ENCODE measurements around the gene TECTA.

TECTA gene

GRCh38 chr11:121067962-121068647 lies 32.9 kb upstream of the TECTA start:
- H2BK120ac ChIP-seq (ENCODE audit: low read depth, low read length): no peak overlapping the region
- H4K91ac ChIP-seq (ENCODE audit: low read length): no peak overlapping the region
- no peak overlapping the region for H3K23ac ChIP-seq (ENCODE audit: low read length in 2 of 2)
- H3K4me1 ChIP-seq (ENCODE audit: control insufficient read depth, insufficient read depth, low read depth, low read length): no peaks in the 10 kb centered on the region
- H3K9me3 ChIP-seq (ENCODE audit: control insufficient read depth, low read length): no peaks in the 10 kb centered on the region
- peaks cover 6 to 81% of the 10 kb centered on the region in 2 experiments for H3K36me3 ChIP-seq (ENCODE audit: control insufficient read depth in 1 of 2, insufficient read depth in 2 of 2, low read depth in 1 of 2, low read length in 2 of 2)
- H3K9ac ChIP-seq (ENCODE audit: low read length): no peak overlapping the region
- H3K27ac ChIP-seq (ENCODE audit: low read length, poor library complexity, severe bottlenecking): no peak overlapping the region
- no peak overlapping the region for H3K4me3 ChIP-seq (ENCODE audit: insufficient read depth in 1 of 2, low read depth in 1 of 2, low read length in 2 of 2)
- H2BK15ac ChIP-seq (ENCODE audit: low read depth, poor library complexity, severe bottlenecking): no peak overlapping the region
- no peak overlapping the region for H2AFZ ChIP-seq (ENCODE audit: low read depth, low read length)
- H3K27me3 ChIP-seq (ENCODE audit: control insufficient read depth in 1 of 2, insufficient read depth in 1 of 2, low read length in 2 of 2): no peaks in the 10 kb centered on the region
- H2AK5ac ChIP-seq (ENCODE audit: low read length, severe bottlenecking): no peak overlapping the region
- no peak overlapping the region for H3K14ac ChIP-seq (ENCODE audit: low read length in 2 of 2)
- H3K79me1 ChIP-seq (replicated peaks; ENCODE audit: low read length, poor library complexity, severe bottlenecking): no peaks in the 10 kb centered on the region
- DNase-seq: no peak
- H3K18ac ChIP-seq (ENCODE audit: low read depth in 1 of 2, low read length in 2 of 2): no peak overlapping the region
- H3K4ac ChIP-seq (ENCODE audit: low read depth in 1 of 2, low read length in 2 of 2): peak overlapping the region in 1 of 2 experiments; percentile 30
- no peak overlapping the region for H4K8ac ChIP-seq (ENCODE audit: low read length)
- WGBS: 89% methylated on average over 6 of the region's 6 CpGs
- H2BK5ac ChIP-seq (ENCODE audit: low read depth, low read length, poor library complexity, severe bottlenecking): no peak overlapping the region
- no peak overlapping the region for H3K4me2 ChIP-seq (ENCODE audit: low read length, poor library complexity, severe bottlenecking)
- H2BK12ac ChIP-seq (ENCODE audit: low read length in 2 of 2): no peak overlapping the region

- Histone ChIP-seq H3K79me1 (replicated peaks; ENCODE audit: low read length, poor library complexity, severe bottlenecking) (no peaks in the 10 kb centered on the region), H2BK120ac (ENCODE audit: low read depth, low read length) (no peak overlapping the region), H3K18ac (ENCODE audit: low read depth in 1 of 2, low read length in 2 of 2) (no peak overlapping the region), H3K9me3 (ENCODE audit: control insufficient read depth, low read length) (no peaks in the 10 kb centered on the region), H2AK5ac (ENCODE audit: low read length, severe bottlenecking) (no peak overlapping the region), H3K23ac (ENCODE audit: low read length in 2 of 2) (no peak overlapping the region), H3K4ac (ENCODE audit: low read depth in 1 of 2, low read length in 2 of 2) (no peak overlapping the region), H3K4me2 (ENCODE audit: low read length, poor library complexity, severe bottlenecking) (no peak overlapping the region), H3K9ac (ENCODE audit: low read length) (no peak overlapping the region), H2BK5ac (ENCODE audit: low read depth, low read length, poor library complexity, severe bottlenecking) (no peak overlapping the region), H4K91ac (ENCODE audit: low read length) (no peak overlapping the region), H3K4me1 (ENCODE audit: control insufficient read depth, insufficient read depth, low read depth, low read length) (no peaks in the 10 kb centered on the region), H2BK12ac (ENCODE audit: low read length in 2 of 2) (no peak overlapping the region), H2BK15ac (ENCODE audit: low read depth, poor library complexity, severe bottlenecking) (no peak overlapping the region), H3K4me3 (ENCODE audit: insufficient read depth in 1 of 2, low read depth in 1 of 2, low read length in 2 of 2) (no peak overlapping the region), H3K14ac (ENCODE audit: low read length in 2 of 2) (no peak overlapping the region), H2AFZ (ENCODE audit: low read depth, low read length) (no peak overlapping the region), H4K8ac (ENCODE audit: low read length) (no peak overlapping the region), H3K36me3 (ENCODE audit: control insufficient read depth in 1 of 2, insufficient read depth in 2 of 2, low read depth in 1 of 2, low read length in 2 of 2) (peaks cover 6 to 76% of the 10 kb centered on the region in 2 experiments), H3K27me3 (ENCODE audit: control insufficient read depth in 1 of 2, insufficient read depth in 1 of 2, low read length in 2 of 2) (no peaks in the 10 kb centered on the region), H3K27ac (ENCODE audit: low read length, poor library complexity, severe bottlenecking) (no peak overlapping the region)
- 98% methylated on average over 6 of the region's 6 CpGs for WGBS
- DNase-seq: no peak
These were observed 32.3 kb upstream of the TECTA start for GRCh38 chr11:121068787-121069186.

- Histone ChIP-seq H3K9me3 (ENCODE audit: control insufficient read depth, low read length) (no peaks in the 10 kb centered on the region), H3K27me3 (ENCODE audit: control insufficient read depth in 1 of 2, insufficient read depth in 1 of 2, low read length in 2 of 2) (no peaks in the 10 kb centered on the region), H3K27ac (ENCODE audit: low read length, poor library complexity, severe bottlenecking) (no peak overlapping the region), H2AK5ac (ENCODE audit: low read length, severe bottlenecking) (no peak overlapping the region), H3K23ac (ENCODE audit: low read length in 2 of 2) (no peak overlapping the region), H3K79me1 (replicated peaks; ENCODE audit: low read length, poor library complexity, severe bottlenecking) (no peaks in the 10 kb centered on the region), H4K91ac (ENCODE audit: low read length) (no peak overlapping the region), H2BK120ac (ENCODE audit: low read depth, low read length) (no peak overlapping the region), H2BK15ac (ENCODE audit: low read depth, poor library complexity, severe bottlenecking) (no peak overlapping the region), H3K36me3 (ENCODE audit: control insufficient read depth in 1 of 2, insufficient read depth in 2 of 2, low read depth in 1 of 2, low read length in 2 of 2) (peaks cover 6 to 76% of the 10 kb centered on the region in 2 experiments), H3K4me2 (ENCODE audit: low read length, poor library complexity, severe bottlenecking) (no peak overlapping the region), H3K9ac (ENCODE audit: low read length) (no peak overlapping the region), H3K14ac (ENCODE audit: low read length in 2 of 2) (no peak overlapping the region), H3K4ac (ENCODE audit: low read depth in 1 of 2, low read length in 2 of 2) (no peak overlapping the region), H2BK5ac (ENCODE audit: low read depth, low read length, poor library complexity, severe bottlenecking) (no peak overlapping the region), H4K8ac (ENCODE audit: low read length) (no peak overlapping the region), H3K4me3 (ENCODE audit: insufficient read depth in 1 of 2, low read depth in 1 of 2, low read length in 2 of 2) (no peak overlapping the region), H3K18ac (ENCODE audit: low read depth in 1 of 2, low read length in 2 of 2) (no peak overlapping the region), H3K4me1 (ENCODE audit: control insufficient read depth, insufficient read depth, low read depth, low read length) (no peaks in the 10 kb centered on the region), H2BK12ac (ENCODE audit: low read length in 2 of 2) (no peak overlapping the region), H2AFZ (ENCODE audit: low read depth, low read length) (no peak overlapping the region)
- 82% methylated on average over 2 of the region's 2 CpGs for WGBS
- DNase-seq: peak; percentile 10
These were observed 29.8 kb upstream of the TECTA start for GRCh38 chr11:121070951-121071845.

- no peaks in the 10 kb centered on the region for H3K9me3 ChIP-seq (ENCODE audit: control insufficient read depth, low read length)
- H3K4me2 ChIP-seq (ENCODE audit: low read length, poor library complexity, severe bottlenecking): no peak overlapping the region
- H4K91ac ChIP-seq (ENCODE audit: low read length): no peak overlapping the region
- H3K4me1 ChIP-seq (ENCODE audit: control insufficient read depth, insufficient read depth, low read depth, low read length): no peaks in the 10 kb centered on the region
- no peak overlapping the region for H3K23ac ChIP-seq (ENCODE audit: low read length in 2 of 2)
- no peak overlapping the region for H3K18ac ChIP-seq (ENCODE audit: low read depth in 1 of 2, low read length in 2 of 2)
- no peaks in the 10 kb centered on the region for H3K79me1 ChIP-seq (replicated peaks; ENCODE audit: low read length, poor library complexity, severe bottlenecking)
- H3K4ac ChIP-seq (ENCODE audit: low read depth in 1 of 2, low read length in 2 of 2): no peak overlapping the region
- no peak overlapping the region for H3K4me3 ChIP-seq (ENCODE audit: insufficient read depth in 1 of 2, low read depth in 1 of 2, low read length in 2 of 2)
- no peak overlapping the region for H2BK12ac ChIP-seq (ENCODE audit: low read length in 2 of 2)
- 67% methylated on average over 4 of the region's 5 CpGs for WGBS
- H2AK5ac ChIP-seq (ENCODE audit: low read length, severe bottlenecking): no peak overlapping the region
- no peak overlapping the region for H2BK5ac ChIP-seq (ENCODE audit: low read depth, low read length, poor library complexity, severe bottlenecking)
- no peak overlapping the region for H3K14ac ChIP-seq (ENCODE audit: low read length in 2 of 2)
- H2AFZ ChIP-seq (ENCODE audit: low read depth, low read length): no peak overlapping the region
- peak; percentile 13 for DNase-seq
- no peak overlapping the region for H2BK120ac ChIP-seq (ENCODE audit: low read depth, low read length)
- H3K27ac ChIP-seq (ENCODE audit: low read length, poor library complexity, severe bottlenecking): no peak overlapping the region
- no peaks in the 10 kb centered on the region for H3K27me3 ChIP-seq (ENCODE audit: control insufficient read depth in 1 of 2, insufficient read depth in 1 of 2, low read length in 2 of 2)
- no peak overlapping the region for H4K8ac ChIP-seq (ENCODE audit: low read length)
- H3K36me3 ChIP-seq (ENCODE audit: control insufficient read depth in 1 of 2, insufficient read depth in 2 of 2, low read depth in 1 of 2, low read length in 2 of 2): peaks cover 6 to 69% of the 10 kb centered on the region in 2 experiments
- H2BK15ac ChIP-seq (ENCODE audit: low read depth, poor library complexity, severe bottlenecking): no peak overlapping the region
- no peak overlapping the region for H3K9ac ChIP-seq (ENCODE audit: low read length)
These were observed 29.1 kb upstream of the TECTA start for GRCh38 chr11:121071846-121072450.
